Lower lobe of right lung (tissue), 2 donors: ENCODE results near the gene PGAP3. TPM values are rescaled to one million over a fixed set of nuclear protein-coding genes. Genes with fewer than 3 reads are reported as not detected.

Source experiments
- ATAC-seq, 2 donors: fragments of 200-7000 bp; cut with Tn5 transposase; one replicate each; pipeline ENCODE4 v1.9.1; 2020 to 2022; ENCODE audit warnings: mild to moderate bottlenecking in 2 of 2, moderate library complexity in 2 of 2
- DNase-seq: peaks from one replicate; pipeline ENCODE4 v3.0.0-alpha.2; 2020
- H3K27ac ChIP-seq: fragments of 200-600 bp; one replicate; pipeline ENCODE4 v1.8.0; 2022
- H3K27me3 ChIP-seq: fragments of 200-600 bp; one replicate; pipeline ENCODE4 v1.8.0; 2022; ENCODE audit warnings: low read depth
- H3K36me3 ChIP-seq: fragments of 200-600 bp; one replicate; pipeline ENCODE4 v1.8.0; 2022; ENCODE audit warnings: mild to moderate bottlenecking
- H3K4me1 ChIP-seq: fragments of 200-600 bp; one replicate; pipeline ENCODE4 v1.8.0; 2022
- H3K4me3 ChIP-seq: fragments of 200-600 bp; one replicate; pipeline ENCODE4 v1.8.0; 2022; ENCODE audit warnings: mild to moderate bottlenecking
- H3K9me3 ChIP-seq: fragments of 200-600 bp; one replicate; pipeline ENCODE4 v1.8.0; 2022
- CTCF ChIP-seq: fragments of 200-600 bp; IDR thresholded peaks from one replicate; pipeline ENCODE4 v1.8.0; 2022; ENCODE audit warnings: antibody characterized with exemption, mild to moderate bottlenecking
- intact Hi-C: fragments of 100-400 bp; cut with DNase I; formaldehyde crosslinking; loops from one replicate; pipeline ENCODE4 v1.11.0; 2022
- total RNA-seq: library from RNA; stranded (reverse); fragmentation: NEBNext Ultra II Directional; extraction: Animal tissue kit (Norgen Biotek cat#: 25700); gene quantifications from one replicate; pipeline ENCODE4 v1.2.1, GENCODE V29; 2021
- donor health status: DM: no; HTN: yes; CAD: no; lungs with severe emphysema.

Gene PGAP3
- total RNA-seq, 1 donor from 2014 or later: 20.7 TPM

- no peak overlapping the region for H3K27ac ChIP-seq
- no peaks in the 10 kb centered on the region for H3K9me3 ChIP-seq
- H3K4me3 ChIP-seq: no peak overlapping the region
- TF ChIP-seq CTCF: no peak
- intact Hi-C loops: no loop called here
- ATAC-seq: no peak
- H3K36me3 ChIP-seq: peaks cover 19% of the 10 kb centered on the region
- H3K27me3 ChIP-seq: peaks cover 45% of the 10 kb centered on the region
- peaks cover 72% of the 10 kb centered on the region for H3K4me1 ChIP-seq
- no peak for DNase-seq
Observed at GRCh38 chr17:39666231-39666600, 21.6 kb downstream of the PGAP3 start.

- no peak for TF ChIP-seq CTCF
- Histone ChIP-seq H3K4me1 (peaks cover 73% of the 10 kb centered on the region), H3K9me3 (no peaks in the 10 kb centered on the region), H3K36me3 (peaks cover 24% of the 10 kb centered on the region), H3K27me3 (peaks cover 45% of the 10 kb centered on the region), H3K27ac (peak overlapping the region; percentile 31), H3K4me3 (no peak overlapping the region)
- intact Hi-C loops: no loop called here
- DNase-seq (no peak), ATAC-seq (no peak)
Observed at GRCh38 chr17:39665642-39666224, 22.1 kb downstream of the PGAP3 start.

- H3K27me3 ChIP-seq: peaks cover 38% of the 10 kb centered on the region
- no peaks in the 10 kb centered on the region for H3K9me3 ChIP-seq
- H3K4me3 ChIP-seq: no peak within 1 kb of the TSS
- H3K36me3 ChIP-seq: peaks cover 33% of the 10 kb centered on the region
- ATAC-seq (no peak), DNase-seq (no peak)
- TF ChIP-seq CTCF: no peak
- intact Hi-C loops: no loop called here
- peak within 1 kb of the TSS; percentile 49 for H3K27ac ChIP-seq
- H3K4me1 ChIP-seq: peaks cover 79% of the 10 kb centered on the region
Observed at GRCh38 chr17:39664581-39665561, 23.0 kb downstream of the PGAP3 start, which contains the start of gene TCAP. TCAP (plus strand) TSS chr17:39665349; CDS start chr17:39665360, 11 bp downstream.

GRCh38 chr17:39663688-39664580 is 23.9 kb downstream of the PGAP3 start:
- H3K27me3 ChIP-seq: peaks cover 30% of the 10 kb centered on the region
- peaks cover 86% of the 10 kb centered on the region for H3K4me1 ChIP-seq
- no peak for TF ChIP-seq CTCF
- intact Hi-C loops: no loop called here
- no peaks in the 10 kb centered on the region for H3K9me3 ChIP-seq
- peaks cover 42% of the 10 kb centered on the region for H3K36me3 ChIP-seq
- DNase-seq (no peak), ATAC-seq (peak; percentile 6 to 9)
- peak overlapping the region; percentile 49 for H3K27ac ChIP-seq
- no peak overlapping the region for H3K4me3 ChIP-seq

- intact Hi-C loops: no loop called here
- TF ChIP-seq CTCF: no peak
- Histone ChIP-seq H3K27ac (peak overlapping the region; percentile 85), H3K27me3 (peaks cover 24% of the 10 kb centered on the region), H3K9me3 (no peaks in the 10 kb centered on the region), H3K4me3 (no peak overlapping the region), H3K4me1 (peaks cover 87% of the 10 kb centered on the region), H3K36me3 (peaks cover 48% of the 10 kb centered on the region)
- DNase-seq: no peak
- ATAC-seq: no peak
Observed at GRCh38 chr17:39663340-39663687, 24.5 kb downstream of the PGAP3 start.
